Parathyroid adenoma (tissue), 2 donors: ENCODE results near the gene TSHZ1.

Experiments
- H2AFZ ChIP-seq: fragments of 300-600 bp; sonication (generic); one replicate; pipeline ENCODE4 v1.7.0; 2017; ENCODE audit warnings: antibody characterized with exemption, mild to moderate bottlenecking
- H3K27ac ChIP-seq: fragments of 300-600 bp; sonication (generic); one replicate; pipeline ENCODE4 v1.7.0; 2017
- H3K27me3 ChIP-seq: fragments of 300-600 bp; sonication (generic); one replicate; pipeline ENCODE4 v1.7.0; 2017; ENCODE audit warnings: low read length; ENCODE audit not compliant: control insufficient read depth, insufficient read depth
- H3K36me3 ChIP-seq: fragments of 300-600 bp; sonication (generic); one replicate; pipeline ENCODE4 v1.7.0; 2017; ENCODE audit warnings: low read length; ENCODE audit not compliant: control insufficient read depth, insufficient read depth
- H3K4me1 ChIP-seq: fragments of 300-600 bp; sonication (generic); one replicate; pipeline ENCODE4 v1.7.0; 2017; ENCODE audit warnings: control low read depth
- H3K4me2 ChIP-seq: fragments of 300-600 bp; sonication (generic); one replicate; pipeline ENCODE4 v1.7.0; 2017; ENCODE audit warnings: low read length
- H3K4me3 ChIP-seq: fragments of 300-600 bp; sonication (generic); one replicate; pipeline ENCODE4 v1.7.0; 2017; ENCODE audit warnings: low read depth, low read length
- H3K79me2 ChIP-seq: fragments of 300-600 bp; sonication (generic); one replicate; pipeline ENCODE4 v1.7.0; 2017; ENCODE audit warnings: control low read depth
- H3K9ac ChIP-seq: fragments of 300-600 bp; sonication (generic); one replicate; pipeline ENCODE4 v1.7.0; 2017; ENCODE audit warnings: mild to moderate bottlenecking
- H3K9me3 ChIP-seq: fragments of 300-600 bp; sonication (generic); one replicate; pipeline ENCODE4 v1.7.0; 2017; ENCODE audit warnings: low read length; ENCODE audit not compliant: control insufficient read depth
- CTCF ChIP-seq: fragments of 300-600 bp; sonication (generic); IDR thresholded peaks from one replicate; pipeline ENCODE4 v1.7.0; 2017; ENCODE audit warnings: antibody characterized with exemption, mild to moderate bottlenecking
- donor health status: primary hyperparathyroidism.

TSHZ1 gene

GRCh38 chr18:75244351-75245313 lies 34.0 kb downstream of the TSHZ1 start:
- H3K9ac ChIP-seq = no peak overlapping the region
- H3K27me3 ChIP-seq = no peaks in the 10 kb centered on the region
- no peak for TF ChIP-seq CTCF
- H3K27ac ChIP-seq = no peak overlapping the region
- no peaks in the 10 kb centered on the region for H3K9me3 ChIP-seq
- H2AFZ ChIP-seq = no peak overlapping the region
- H3K4me2 ChIP-seq = no peak overlapping the region
- peaks cover 45% of the 10 kb centered on the region for H3K79me2 ChIP-seq
- no peak overlapping the region for H3K4me3 ChIP-seq
- peaks cover 5% of the 10 kb centered on the region for H3K4me1 ChIP-seq
- no peaks in the 10 kb centered on the region for H3K36me3 ChIP-seq

- Histone ChIP-seq H3K4me2 (peak overlapping the region; percentile 63), H2AFZ (no peak overlapping the region), H3K9me3 (no peaks in the 10 kb centered on the region), H3K36me3 (no peaks in the 10 kb centered on the region), H3K27ac (peak overlapping the region; percentile 37), H3K9ac (no peak overlapping the region), H3K27me3 (no peaks in the 10 kb centered on the region), H3K79me2 (peaks cover 35% of the 10 kb centered on the region), H3K4me3 (peak overlapping the region; percentile 43), H3K4me1 (peaks cover 5% of the 10 kb centered on the region)
- TF ChIP-seq CTCF = no peak
Observed at GRCh38 chr18:75246721-75247610, 36.4 kb downstream of the TSHZ1 start.

GRCh38 chr18:75247611-75248421 lies 37.2 kb downstream of the TSHZ1 start:
- Histone ChIP-seq H3K4me2 (peak overlapping the region; percentile 63), H3K4me1 (peaks cover 5% of the 10 kb centered on the region), H3K9ac (no peak overlapping the region), H3K9me3 (no peaks in the 10 kb centered on the region), H2AFZ (no peak overlapping the region), H3K4me3 (peak overlapping the region; percentile 43), H3K27ac (peak overlapping the region; percentile 37), H3K27me3 (no peaks in the 10 kb centered on the region), H3K36me3 (no peaks in the 10 kb centered on the region), H3K79me2 (peaks cover 27% of the 10 kb centered on the region)
- no peak for TF ChIP-seq CTCF

- no peaks in the 10 kb centered on the region for H3K36me3 ChIP-seq
- H3K4me1 ChIP-seq = peaks cover 5% of the 10 kb centered on the region
- TF ChIP-seq CTCF = no peak
- H3K79me2 ChIP-seq = peaks cover 24% of the 10 kb centered on the region
- no peaks in the 10 kb centered on the region for H3K27me3 ChIP-seq
- no peak overlapping the region for H2AFZ ChIP-seq
- peak overlapping the region; percentile 37 for H3K27ac ChIP-seq
- no peaks in the 10 kb centered on the region for H3K9me3 ChIP-seq
- H3K4me3 ChIP-seq = peak overlapping the region; percentile 43
- H3K4me2 ChIP-seq = peak overlapping the region; percentile 63
- no peak overlapping the region for H3K9ac ChIP-seq
Observed at GRCh38 chr18:75248426-75249174, 38.0 kb downstream of the TSHZ1 start.
